ENCODE results near the gene CDH4. TPM values are rescaled to one million over a fixed set of nuclear protein-coding genes. Genes with fewer than 3 reads are reported as not detected.

Gene CDH4
- total and polyA plus RNA-seq, 10 donors: 0.30 to 20.1 (median 7.7) TPM

DNA sequence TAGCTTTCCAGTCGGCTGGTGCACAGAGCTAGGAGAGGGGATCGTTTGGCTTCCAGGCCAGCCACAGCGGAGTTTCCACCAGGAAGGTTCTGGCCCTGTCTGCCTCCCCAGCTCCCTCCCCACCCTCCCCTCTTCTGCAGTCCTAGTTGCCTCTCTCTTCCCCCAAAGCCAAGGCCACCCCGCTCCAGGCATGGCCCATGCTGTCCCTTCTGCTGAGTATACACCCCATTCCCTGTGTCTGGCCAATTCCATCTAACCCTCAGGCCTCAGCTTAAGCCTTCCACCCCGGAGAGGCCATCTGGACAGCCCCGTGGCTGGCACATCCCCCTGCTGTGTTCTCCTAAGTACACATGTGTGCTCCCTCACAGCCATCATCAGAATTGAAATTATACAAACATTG is 167.4 kb downstream of the CDH4 start:
- intact Hi-C loops (cut with DNase I; ENCODE audit: low total_unique reads): no loop called here
- Histone ChIP-seq H3K9me3 (peaks cover 0 to 50% (median 0%) of the 10 kb centered on the region in 8 donors), H3K4me1 (no peaks in the 10 kb centered on the region), H3K4me3 (no peak overlapping the region), H3K36me3 (no peaks in the 10 kb centered on the region), H3K27ac (no peak overlapping the region), H3K27me3 (replicated peaks in 1 of 7) (no peaks in the 10 kb centered on the region)
- 74 to 85% (median 76%) methylated on average over 6 of the region's 6 CpGs for WGBS, 5 donors
- TF ChIP-seq POLR2AphosphoS5 (IDR thresholded peaks at IDR 0.05): no peak
- no peak for TF ChIP-seq POLR2A (IDR thresholded peaks at IDR 0.05)
- DNase-seq: no peak

DNA sequence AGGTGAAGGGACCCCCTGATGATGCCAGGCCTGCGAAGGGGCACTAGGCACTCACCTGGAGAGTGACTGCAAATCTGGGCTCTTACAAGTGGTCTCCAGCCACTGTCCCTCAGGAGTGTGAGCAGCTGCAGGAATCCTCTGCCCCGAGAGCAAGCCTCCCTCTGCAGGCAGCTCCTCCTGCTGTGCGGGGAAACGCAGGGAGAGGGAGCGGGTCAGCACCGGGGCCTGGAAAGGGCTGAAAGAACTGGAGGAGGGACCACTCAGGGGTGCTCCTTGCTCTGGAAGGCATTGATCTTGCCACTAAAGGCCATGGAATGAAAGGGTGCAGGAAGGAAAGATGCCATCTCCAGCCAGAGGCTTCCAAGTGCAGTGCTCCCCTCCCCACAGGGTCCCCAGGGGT is 168.0 kb downstream of the CDH4 start:
- Histone ChIP-seq H3K9me3 (peaks cover 0 to 50% (median 0%) of the 10 kb centered on the region in 8 donors), H3K27me3 (replicated peaks in 1 of 7) (no peaks in the 10 kb centered on the region), H3K4me3 (no peak overlapping the region), H3K27ac (no peak overlapping the region), H3K4me1 (no peaks in the 10 kb centered on the region), H3K36me3 (no peaks in the 10 kb centered on the region)
- intact Hi-C loops (cut with DNase I; ENCODE audit: low total_unique reads): no loop called here
- 81 to 93% (median 85%) methylated on average over 4 to 6 of the region's 6 CpGs for WGBS, 5 donors
- DNase-seq: no peak
- TF ChIP-seq POLR2AphosphoS5 (IDR thresholded peaks at IDR 0.05): no peak
- TF ChIP-seq POLR2A (IDR thresholded peaks at IDR 0.05): no peak
- TF ChIP-seq, protein P1, sequence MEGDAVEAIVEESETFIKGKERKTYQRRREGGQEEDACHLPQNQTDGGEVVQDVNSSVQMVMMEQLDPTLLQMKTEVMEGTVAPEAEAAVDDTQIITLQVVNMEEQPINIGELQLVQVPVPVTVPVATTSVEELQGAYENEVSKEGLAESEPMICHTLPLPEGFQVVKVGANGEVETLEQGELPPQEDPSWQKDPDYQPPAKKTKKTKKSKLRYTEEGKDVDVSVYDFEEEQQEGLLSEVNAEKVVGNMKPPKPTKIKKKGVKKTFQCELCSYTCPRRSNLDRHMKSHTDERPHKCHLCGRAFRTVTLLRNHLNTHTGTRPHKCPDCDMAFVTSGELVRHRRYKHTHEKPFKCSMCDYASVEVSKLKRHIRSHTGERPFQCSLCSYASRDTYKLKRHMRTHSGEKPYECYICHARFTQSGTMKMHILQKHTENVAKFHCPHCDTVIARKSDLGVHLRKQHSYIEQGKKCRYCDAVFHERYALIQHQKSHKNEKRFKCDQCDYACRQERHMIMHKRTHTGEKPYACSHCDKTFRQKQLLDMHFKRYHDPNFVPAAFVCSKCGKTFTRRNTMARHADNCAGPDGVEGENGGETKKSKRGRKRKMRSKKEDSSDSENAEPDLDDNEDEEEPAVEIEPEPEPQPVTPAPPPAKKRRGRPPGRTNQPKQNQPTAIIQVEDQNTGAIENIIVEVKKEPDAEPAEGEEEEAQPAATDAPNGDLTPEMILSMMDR (IDR thresholded peaks at IDR 0.05 in 8 of 11, conservative IDR thresholded peaks at IDR 0.05 in 3 of 11): no peak

DNA sequence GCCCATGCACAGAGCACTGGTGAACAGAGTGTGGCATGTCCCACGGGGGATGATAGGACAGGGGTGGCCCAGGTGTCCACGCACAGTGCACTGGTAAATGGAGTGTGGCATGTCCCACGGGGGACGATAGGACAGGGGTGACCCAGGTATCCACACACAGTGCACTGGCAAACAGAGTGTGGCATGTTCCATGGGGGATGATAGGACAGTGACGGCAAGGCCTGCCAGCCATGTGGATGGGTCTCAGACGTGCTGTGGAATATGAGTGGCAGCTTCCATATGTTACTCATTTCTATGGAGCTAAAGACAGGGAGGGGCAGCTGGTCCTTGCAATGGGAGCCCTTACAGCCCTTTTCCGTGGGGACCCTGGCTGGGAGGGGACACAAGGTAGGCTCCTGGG is 168.7 kb downstream of the CDH4 start:
- peaks cover 0 to 55% (median 0%) of the 10 kb centered on the region in 8 donors for H3K9me3 ChIP-seq
- no peak for TF ChIP-seq POLR2AphosphoS5 (IDR thresholded peaks at IDR 0.05)
- TF ChIP-seq, protein P1 (IDR thresholded peaks at IDR 0.05 in 8 of 11, conservative IDR thresholded peaks at IDR 0.05 in 3 of 11): no peak
- WGBS, 5 donors: 76 to 94% (median 88%) methylated on average over 7 of the region's 7 CpGs
- H3K27me3 ChIP-seq (replicated peaks in 1 of 7): no peaks in the 10 kb centered on the region
- H3K36me3 ChIP-seq: no peaks in the 10 kb centered on the region
- DNase-seq: no peak
- no peak overlapping the region for H3K4me3 ChIP-seq
- H3K4me1 ChIP-seq: no peaks in the 10 kb centered on the region
- intact Hi-C loops (cut with DNase I; ENCODE audit: low total_unique reads): no loop called here
- no peak overlapping the region for H3K27ac ChIP-seq

DNA sequence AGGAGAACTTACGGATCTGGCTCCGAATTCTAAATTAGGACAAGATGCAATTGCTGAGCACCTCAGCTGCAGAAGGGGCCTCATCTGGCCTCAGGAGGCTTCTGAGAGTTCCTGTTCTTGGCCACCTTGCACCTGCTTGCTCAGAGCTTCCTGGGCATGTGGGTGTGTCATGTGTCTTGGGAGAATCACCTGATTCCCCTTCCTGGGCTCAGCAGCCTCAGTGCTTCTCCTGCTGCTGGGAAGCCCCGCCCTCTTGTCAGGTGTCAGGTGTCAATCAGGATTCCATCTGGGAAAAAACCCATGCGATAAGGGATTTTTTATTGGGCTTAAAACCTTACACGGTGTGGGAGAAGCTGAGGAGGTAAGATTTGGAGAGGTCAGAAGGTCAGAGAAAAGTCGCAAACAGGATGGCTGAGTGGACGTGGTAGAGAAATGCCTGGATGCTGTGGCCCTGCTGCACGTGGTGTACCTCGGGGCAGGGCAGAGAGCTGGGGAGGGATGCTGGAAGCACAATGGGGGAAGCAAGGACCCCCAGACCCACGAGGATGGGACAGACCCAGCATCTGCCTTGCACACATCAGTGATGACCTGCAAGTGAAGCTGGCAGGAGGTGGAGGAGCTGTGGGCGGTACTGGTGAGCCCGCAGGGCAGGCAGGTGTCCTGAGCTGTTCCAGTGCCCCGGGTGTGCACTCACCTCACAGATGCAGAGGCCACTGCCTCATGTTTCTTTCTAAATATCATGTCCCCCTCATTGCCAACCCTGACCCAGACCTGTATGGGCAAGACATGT is 170.8 kb downstream of the CDH4 start:
- H3K27me3 ChIP-seq (replicated peaks in 1 of 7): no peaks in the 10 kb centered on the region
- H3K4me1 ChIP-seq: peaks cover 0 to 16% (median 8%) of the 10 kb centered on the region in 6 donors
- DNase-seq: no peak
- intact Hi-C loops (cut with DNase I; ENCODE audit: low total_unique reads): no loop called here
- peaks cover 0 to 55% (median 0%) of the 10 kb centered on the region in 8 donors for H3K9me3 ChIP-seq
- WGBS, 5 donors: 65 to 71% (median 70%) methylated on average over 10 to 13 of the region's 13 CpGs
- TF ChIP-seq POLR2A (IDR thresholded peaks at IDR 0.05): no peak
- TF ChIP-seq, protein P1 (IDR thresholded peaks at IDR 0.05 in 8 of 11, conservative IDR thresholded peaks at IDR 0.05 in 3 of 11): no peak
- no peak for TF ChIP-seq POLR2AphosphoS5 (IDR thresholded peaks at IDR 0.05)
- H3K36me3 ChIP-seq: no peaks in the 10 kb centered on the region
- H3K27ac ChIP-seq: no peak overlapping the region
- no peak overlapping the region for H3K4me3 ChIP-seq
